AG04449 (cell line): Measurements from ENCODE around the gene GFOD1.

Source experiments
- CTCF ChIA-PET: fragments of 350-600 bp; formaldehyde crosslinking; extraction: SDS; loops from one replicate; lab custom pipeline; 2021; ENCODE audit warnings: antibody characterized with exemption; lab: Yijun Ruan, JAX
- POLR2A ChIA-PET: fragments of 400-600, 350-600 bp; formaldehyde crosslinking; extraction: SDS; loops from one replicate; lab custom pipeline; 2020; ENCODE audit warnings: antibody characterized with exemption, inconsistent platforms; lab: Yijun Ruan, JAX
- DNase-seq: peaks from one replicate; pipeline ENCODE4 v3.0.0-alpha.2; 2010; ENCODE audit warnings: low read depth, low spot score
- H3K4me3 ChIP-seq: 2 replicates; pipeline ENCODE4 v1.5.1; 2011; ENCODE audit warnings: low read depth, mild to moderate bottlenecking, control low read depth, low read length
- TF ChIP-seq, protein P1 (sequence below): IDR thresholded peaks from one replicate; pipeline ENCODE4 v1.5.1; 2011; ENCODE audit warnings: mild to moderate bottlenecking, moderate library complexity, low read length, control low read depth, inconsistent platforms; ENCODE audit not compliant: insufficient read depth; ENCODE audit errors: missing control alignments

Gene GFOD1

DNA sequence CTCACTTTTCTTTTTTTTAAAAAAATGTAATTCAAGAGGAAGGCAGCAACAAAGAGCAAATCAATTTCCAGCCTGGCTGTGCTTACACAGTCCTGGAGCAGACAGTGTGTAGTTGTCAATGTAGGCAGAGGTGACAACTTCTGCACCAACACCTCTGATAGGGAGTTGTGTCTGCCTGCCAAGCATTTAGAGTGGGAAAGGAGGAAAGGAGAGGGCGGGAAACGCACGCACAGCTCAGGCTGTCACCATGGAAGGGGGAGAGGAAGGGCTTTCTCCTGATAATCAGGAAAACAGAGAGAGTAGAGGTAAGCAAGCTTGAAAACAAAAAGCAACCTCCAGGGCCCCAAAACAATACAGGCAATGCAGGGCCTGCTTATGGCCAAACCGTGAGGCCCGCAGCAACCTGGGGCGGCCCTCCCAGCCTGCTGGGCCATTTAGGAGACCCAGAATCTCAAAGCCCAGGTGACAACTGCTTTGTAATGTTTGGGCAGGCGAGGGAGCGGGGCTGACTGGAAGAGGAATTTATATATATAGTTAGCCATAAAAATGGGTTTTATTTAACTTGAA, 41.5 kb upstream of the GFOD1 start:
- H3K4me3 ChIP-seq: no peak overlapping the region
- ChIA-PET CTCF (interaction anchor here (0.9 to 1.8 kb wide), 3 partner anchors 9 to 193 kb away, joined by 3 to 8 read pairs (median 4); no protein-coding TSS in a partner anchor), POLR2A (no interaction called here)
- TF ChIP-seq, protein P1, sequence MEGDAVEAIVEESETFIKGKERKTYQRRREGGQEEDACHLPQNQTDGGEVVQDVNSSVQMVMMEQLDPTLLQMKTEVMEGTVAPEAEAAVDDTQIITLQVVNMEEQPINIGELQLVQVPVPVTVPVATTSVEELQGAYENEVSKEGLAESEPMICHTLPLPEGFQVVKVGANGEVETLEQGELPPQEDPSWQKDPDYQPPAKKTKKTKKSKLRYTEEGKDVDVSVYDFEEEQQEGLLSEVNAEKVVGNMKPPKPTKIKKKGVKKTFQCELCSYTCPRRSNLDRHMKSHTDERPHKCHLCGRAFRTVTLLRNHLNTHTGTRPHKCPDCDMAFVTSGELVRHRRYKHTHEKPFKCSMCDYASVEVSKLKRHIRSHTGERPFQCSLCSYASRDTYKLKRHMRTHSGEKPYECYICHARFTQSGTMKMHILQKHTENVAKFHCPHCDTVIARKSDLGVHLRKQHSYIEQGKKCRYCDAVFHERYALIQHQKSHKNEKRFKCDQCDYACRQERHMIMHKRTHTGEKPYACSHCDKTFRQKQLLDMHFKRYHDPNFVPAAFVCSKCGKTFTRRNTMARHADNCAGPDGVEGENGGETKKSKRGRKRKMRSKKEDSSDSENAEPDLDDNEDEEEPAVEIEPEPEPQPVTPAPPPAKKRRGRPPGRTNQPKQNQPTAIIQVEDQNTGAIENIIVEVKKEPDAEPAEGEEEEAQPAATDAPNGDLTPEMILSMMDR: no peak
- DNase-seq: no peak

DNA sequence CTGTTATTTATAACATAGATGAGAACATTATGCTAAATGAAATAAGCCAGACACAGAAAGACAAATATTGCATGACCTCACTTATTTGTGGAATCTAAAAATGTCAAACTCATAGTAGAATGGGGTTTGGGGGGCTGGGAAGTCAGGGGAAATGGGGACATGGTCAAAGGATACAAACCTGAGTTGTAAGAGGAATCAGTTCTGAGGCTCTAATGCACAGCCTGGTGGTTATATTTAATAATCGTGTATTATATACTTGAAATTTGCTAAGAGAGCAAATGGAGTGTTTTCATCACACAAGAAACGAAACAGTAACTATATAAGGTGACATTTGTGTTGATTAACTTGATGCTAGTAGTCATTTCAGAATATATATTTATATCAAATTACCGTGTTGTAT, 40.8 kb upstream of the GFOD1 start:
- H3K4me3 ChIP-seq: no peak overlapping the region
- TF ChIP-seq, protein P1: no peak
- DNase-seq: no peak
- ChIA-PET CTCF (interaction anchor here (0.9 to 1.8 kb wide), 3 partner anchors 9 to 192 kb away, joined by 3 to 8 read pairs (median 4); no protein-coding TSS in a partner anchor), POLR2A (no interaction called here)

DNA sequence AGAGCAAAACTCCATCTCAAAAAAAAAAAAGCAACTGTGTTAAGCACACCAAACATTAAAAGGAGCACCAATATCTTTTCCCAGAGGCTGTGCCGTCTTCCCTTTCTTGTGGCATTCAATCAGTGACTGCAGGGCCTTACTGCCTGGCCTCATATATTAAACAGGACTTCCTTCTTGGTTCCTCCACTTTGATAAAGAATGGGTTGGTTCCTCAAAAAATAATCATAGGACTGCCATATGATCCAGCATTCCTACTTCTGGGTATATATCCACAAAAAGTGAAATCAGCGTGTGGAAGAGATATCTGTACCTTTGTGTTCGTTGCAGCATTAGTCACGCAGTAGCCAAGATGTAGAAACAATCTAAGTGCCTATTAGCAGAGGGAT, 40.3 kb upstream of the GFOD1 start:
- DNase-seq: no peak
- ChIA-PET POLR2A (no interaction called here), CTCF (no interaction called here)
- no peak overlapping the region for H3K4me3 ChIP-seq
- TF ChIP-seq, protein P1: no peak

DNA sequence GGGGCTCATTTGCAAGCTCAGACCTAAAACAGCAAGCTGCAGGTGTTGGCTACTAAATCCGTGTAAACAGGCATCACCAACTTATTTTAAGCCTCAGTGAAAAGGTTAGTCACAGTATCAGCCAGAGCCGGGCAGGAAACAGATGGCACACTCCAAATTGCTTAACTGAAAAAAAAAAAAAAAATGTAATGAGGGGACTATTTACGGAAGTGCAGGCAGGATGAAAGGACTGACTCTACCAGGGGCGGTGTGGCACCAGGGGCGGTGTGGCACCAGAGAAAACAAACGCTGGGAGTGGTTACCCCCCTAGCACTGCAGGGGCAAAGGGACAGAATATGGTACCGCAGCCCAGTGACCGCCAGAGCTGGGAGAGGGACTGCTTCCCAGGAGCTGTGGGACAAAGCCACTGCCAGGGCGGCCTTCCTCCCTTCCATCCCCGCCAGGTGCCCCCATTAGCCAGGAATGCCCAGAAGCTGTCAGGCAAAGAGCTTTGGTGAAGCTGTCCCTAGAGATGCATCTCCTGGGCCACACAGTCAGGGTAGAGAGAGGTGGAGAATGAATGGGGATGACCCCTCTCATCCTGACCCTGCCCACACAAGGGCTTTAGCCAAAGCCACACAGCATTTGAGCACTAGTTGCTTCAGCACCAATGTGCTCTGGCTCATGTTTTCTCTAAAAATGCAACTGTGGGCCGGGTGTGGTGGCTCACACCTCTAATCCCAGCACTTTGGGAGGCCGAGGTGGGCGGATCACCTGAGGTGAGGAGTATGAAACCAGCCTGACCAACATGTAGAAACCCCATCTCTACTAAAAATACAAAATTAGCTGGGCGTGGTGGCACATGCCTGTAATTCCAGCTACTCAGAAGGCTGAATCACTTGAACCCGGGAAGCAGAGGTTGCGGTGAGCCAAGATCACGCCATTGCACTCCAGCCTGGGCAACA, 39.6 kb upstream of the GFOD1 start:
- ChIA-PET POLR2A (no interaction called here), CTCF (interaction anchor here (1.0 to 1.2 kb wide), 2 partner anchors 31 to 47 kb away, joined by 3 to 5 read pairs; partner anchors contain the start of gene SIRT5)
- H3K4me3 ChIP-seq: no peak overlapping the region
- DNase-seq: no peak
- TF ChIP-seq, protein P1: no peak

DNA sequence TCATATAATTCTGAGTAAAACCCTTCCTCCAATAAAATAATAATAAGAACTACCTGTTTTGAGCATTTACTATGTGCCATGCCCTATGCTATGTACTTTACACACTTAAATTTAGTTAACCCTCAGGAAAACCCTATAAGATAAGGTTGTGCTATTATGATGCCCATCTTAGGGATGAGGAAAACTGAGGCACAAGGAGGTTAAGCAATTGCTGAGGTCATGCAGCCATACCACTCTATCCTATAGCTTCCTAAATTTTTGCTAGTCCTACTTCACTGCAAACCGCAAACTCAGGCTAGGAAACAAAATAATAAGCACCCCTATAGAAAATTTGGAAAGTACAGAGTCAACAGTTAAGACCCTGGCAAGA, 38.9 kb upstream of the GFOD1 start:
- POLR2A ChIA-PET: no interaction called here
- CTCF ChIA-PET: interaction anchor here (1.0 to 1.3 kb wide), 3 partner anchors 12 to 48 kb away, joined by 3 to 7 read pairs (median 5); partner anchors contain the start of gene SIRT5
- H3K4me3 ChIP-seq: no peak overlapping the region
- no peak for DNase-seq
- TF ChIP-seq, protein P1: no peak
